ENCODE results near the gene TNNI3K. TPM values are rescaled to one million over a fixed set of nuclear protein-coding genes. Genes with fewer than 3 reads are reported as not detected.

The TNNI3K gene
- total RNA-seq, 1 experiment from 2014 or later = not detected

GRCh38 chr1:74402873-74403272 lies 167.7 kb downstream of the TNNI3K start:
- Histone ChIP-seq H2AK5ac (ENCODE audit: insufficient read length, low read length) (no peak overlapping the region), H3K27ac (ENCODE audit: insufficient read length, low read depth, low read length) (no peak overlapping the region), H3K56ac (ENCODE audit: insufficient read length, low read depth, low read length) (no peak overlapping the region), H4K91ac (ENCODE audit: insufficient read length, low read depth, low read length) (no peak overlapping the region), H3K27me3 (ENCODE audit: insufficient read depth, low read length) (no peaks in the 10 kb centered on the region), H4K8ac (replicated peaks; ENCODE audit: insufficient read length, low read depth, low read length) (no peak overlapping the region), H3K18ac (ENCODE audit: insufficient read length, low read depth, low read length) (no peak overlapping the region), H3K4ac (ENCODE audit: low read depth, low read length) (no peak overlapping the region), H4K5ac (ENCODE audit: insufficient read length, low read depth, low read length) (no peak overlapping the region), H3K23me2 (ENCODE audit: insufficient read length, low read depth, low read length, poor library complexity, severe bottlenecking) (no peaks in the 10 kb centered on the region), H3K4me2 (ENCODE audit: insufficient read depth, insufficient read length, low read length) (no peak overlapping the region), H2BK120ac (ENCODE audit: low read depth, low read length, poor library complexity, severe bottlenecking) (no peak overlapping the region), H2AFZ (ENCODE audit: low read length) (no peak overlapping the region), H2BK20ac (ENCODE audit: low read depth, low read length, poor library complexity, severe bottlenecking) (no peak overlapping the region), H2BK12ac (ENCODE audit: insufficient read length, low read depth, low read length) (no peak overlapping the region), H3K79me2 (ENCODE audit: insufficient read depth, low read length) (no peaks in the 10 kb centered on the region), H3K4me1 (ENCODE audit: insufficient read depth, low read length) (no peaks in the 10 kb centered on the region), H3K9me3 (ENCODE audit: control insufficient read depth, low read depth, low read length) (no peaks in the 10 kb centered on the region), H3K14ac (ENCODE audit: insufficient read depth, low read length) (no peak overlapping the region), H4K20me1 (ENCODE audit: control insufficient read depth, insufficient read depth, insufficient read length) (no peaks in the 10 kb centered on the region), H2BK5ac (ENCODE audit: insufficient read length, low read length) (no peak overlapping the region), H3T11ph (ENCODE audit: low read length) (no peak overlapping the region), H2BK15ac (ENCODE audit: low read depth, low read length) (no peak overlapping the region), H3K79me1 (ENCODE audit: insufficient read depth, low read depth, low read length, poor library complexity, severe bottlenecking) (no peaks in the 10 kb centered on the region), H3K23ac (ENCODE audit: insufficient read length, low read depth, low read length) (no peak overlapping the region), H3K9ac (ENCODE audit: extremely low read depth, insufficient read length, low read length) (no peak overlapping the region)
- no CpG with 5 or more reads among the region's 1 CpG for WGBS (ENCODE audit: extremely low coverage, insufficient read length, low lambda C conversion rate)
- TF ChIP-seq CTCF (conservative IDR thresholded peaks at IDR 0.05) = no peak
- no peak for DNase-seq
- H3K27me3 Mint-ChIP-seq (ENCODE audit: low read depth) = no peaks in the 10 kb centered on the region
- no peak overlapping the region for H3K27ac Mint-ChIP-seq
- H3K4me1 Mint-ChIP-seq = 0 out of 4 replicates have a peak, but pooled peaks cover 0 to 4% of the 10 kb centered on the region in 2 experiments
- no peak overlapping the region for H3K4me3 Mint-ChIP-seq
- H3K36me3 Mint-ChIP-seq (ENCODE audit: insufficient read depth in 1 of 3, low read depth in 3 of 3) = no peaks in the 10 kb centered on the region
- no peaks in the 10 kb centered on the region for H3K9me3 Mint-ChIP-seq
